ENCODE data around the gene TRIM28. TPM values are rescaled to one million over a fixed set of nuclear protein-coding genes. Genes with fewer than 3 reads are reported as not detected.
A peak's percentile ranks its signal among the peaks of the same experiment; 100 is the strongest.

Gene TRIM28
- total RNA-seq, 1 donor = 295 TPM

DNA sequence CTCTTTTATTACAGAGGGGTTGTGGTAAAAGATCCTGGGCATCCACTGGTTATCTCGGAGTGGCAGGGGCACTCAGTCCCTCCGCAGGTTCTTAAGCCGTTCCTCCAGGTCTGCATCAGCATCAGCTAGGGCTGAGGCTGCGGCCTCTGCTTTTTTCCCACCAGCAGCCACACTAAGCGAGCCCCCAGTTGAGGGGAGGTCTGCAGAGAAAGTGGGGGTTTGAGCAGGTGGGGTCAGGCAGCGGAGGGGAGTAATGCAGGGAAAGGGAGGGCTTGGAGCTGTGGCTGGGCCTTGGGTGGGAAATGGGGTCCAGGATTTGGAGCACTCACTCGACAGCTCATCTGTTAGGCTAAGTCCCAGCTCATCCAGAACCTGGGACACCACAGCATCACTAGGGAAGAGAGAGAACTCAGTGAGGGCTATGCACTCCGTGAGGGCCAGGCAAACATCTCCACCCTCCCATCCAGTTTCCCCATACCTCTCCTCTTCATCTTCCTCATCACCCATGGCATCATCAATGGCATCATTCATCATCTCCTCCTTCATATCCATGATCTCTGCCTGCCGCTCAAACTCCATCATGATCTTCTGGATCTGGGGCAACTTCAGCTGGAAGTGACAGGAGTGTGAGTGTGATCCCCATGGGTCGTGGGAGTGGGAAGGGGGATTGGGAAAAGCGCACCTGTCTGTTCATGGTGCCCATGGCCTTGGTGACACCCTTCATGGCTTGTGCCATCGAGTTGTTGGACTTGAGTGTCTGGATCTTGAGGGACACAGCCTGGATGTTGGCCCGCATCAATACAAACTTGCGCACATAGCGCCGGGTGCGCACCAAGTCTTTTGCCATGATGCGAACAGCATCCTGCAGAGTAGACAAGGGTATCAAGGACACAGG is 8.0 kb downstream of the TRIM28 start:
- H3K4me3 ChIP-seq (ENCODE audit: low read depth, low read length) = no peak overlapping the region
- no peak for DNase-seq (ENCODE audit: low read depth)
- TF ChIP-seq, protein P1, sequence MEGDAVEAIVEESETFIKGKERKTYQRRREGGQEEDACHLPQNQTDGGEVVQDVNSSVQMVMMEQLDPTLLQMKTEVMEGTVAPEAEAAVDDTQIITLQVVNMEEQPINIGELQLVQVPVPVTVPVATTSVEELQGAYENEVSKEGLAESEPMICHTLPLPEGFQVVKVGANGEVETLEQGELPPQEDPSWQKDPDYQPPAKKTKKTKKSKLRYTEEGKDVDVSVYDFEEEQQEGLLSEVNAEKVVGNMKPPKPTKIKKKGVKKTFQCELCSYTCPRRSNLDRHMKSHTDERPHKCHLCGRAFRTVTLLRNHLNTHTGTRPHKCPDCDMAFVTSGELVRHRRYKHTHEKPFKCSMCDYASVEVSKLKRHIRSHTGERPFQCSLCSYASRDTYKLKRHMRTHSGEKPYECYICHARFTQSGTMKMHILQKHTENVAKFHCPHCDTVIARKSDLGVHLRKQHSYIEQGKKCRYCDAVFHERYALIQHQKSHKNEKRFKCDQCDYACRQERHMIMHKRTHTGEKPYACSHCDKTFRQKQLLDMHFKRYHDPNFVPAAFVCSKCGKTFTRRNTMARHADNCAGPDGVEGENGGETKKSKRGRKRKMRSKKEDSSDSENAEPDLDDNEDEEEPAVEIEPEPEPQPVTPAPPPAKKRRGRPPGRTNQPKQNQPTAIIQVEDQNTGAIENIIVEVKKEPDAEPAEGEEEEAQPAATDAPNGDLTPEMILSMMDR (IDR thresholded peaks at IDR 0.05; ENCODE audit: insufficient read depth, low read depth, low read length) = no peak

DNA sequence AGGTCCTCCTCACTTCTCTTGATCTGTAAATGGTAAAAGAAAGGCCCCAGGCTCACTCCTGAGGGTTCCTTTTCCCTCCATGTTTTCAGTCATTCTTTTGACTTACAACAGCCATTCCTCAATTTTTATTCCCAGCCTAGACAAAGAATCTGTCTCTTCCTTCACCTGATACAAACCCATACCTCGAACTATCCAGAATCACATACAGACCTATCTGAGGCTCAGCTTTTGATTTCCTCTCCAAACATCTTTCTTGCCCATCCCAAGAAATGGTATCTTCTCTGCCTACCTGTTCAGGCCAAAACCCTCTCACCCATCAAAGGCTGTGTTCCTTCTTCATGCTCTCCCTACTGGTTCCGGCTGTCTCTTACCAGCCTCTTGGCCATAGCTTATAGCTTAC is 8.8 kb downstream of the TRIM28 start:
- TF ChIP-seq, protein P1 (IDR thresholded peaks at IDR 0.05; ENCODE audit: insufficient read depth, low read depth, low read length) = no peak
- no peak overlapping the region for H3K4me3 ChIP-seq (ENCODE audit: low read depth, low read length)
- no peak for DNase-seq (ENCODE audit: low read depth)

DNA sequence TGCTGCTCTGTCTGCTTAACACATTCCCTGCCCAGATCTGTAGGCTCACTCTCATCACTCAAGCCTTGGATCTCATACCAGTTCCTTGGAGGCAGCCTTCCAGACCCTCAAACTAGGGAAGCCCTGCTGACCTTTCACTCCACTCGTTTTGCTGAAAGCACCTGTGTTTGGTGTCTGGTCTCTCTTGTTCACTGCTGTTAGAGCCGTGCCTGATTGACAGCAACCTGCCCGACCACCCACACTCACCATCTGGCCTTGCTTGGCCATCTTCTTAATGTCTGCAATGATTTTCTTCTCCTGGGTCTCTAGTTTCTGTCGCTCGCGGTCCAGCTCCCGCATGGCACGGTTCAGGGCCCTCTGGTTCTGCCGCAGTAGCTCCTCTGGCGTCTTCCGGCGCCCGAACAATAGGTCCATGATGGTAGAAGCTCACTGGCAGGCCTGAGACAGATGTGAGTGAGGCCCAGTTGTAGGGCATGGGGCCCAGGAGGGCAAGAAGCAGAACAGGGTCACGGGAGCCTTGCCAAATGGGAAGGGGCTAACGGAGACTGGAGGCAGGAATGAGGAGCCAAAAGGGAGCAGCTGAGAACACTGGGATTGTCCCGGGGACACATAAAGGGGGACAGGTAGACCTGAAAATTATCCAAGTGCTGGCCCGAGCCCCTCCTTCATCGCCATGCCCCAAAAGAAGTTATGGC is 10.1 kb downstream of the TRIM28 start:
- H3K4me3 ChIP-seq (ENCODE audit: low read depth, low read length) = peak overlapping the region; percentile 88
- TF ChIP-seq, protein P1 (IDR thresholded peaks at IDR 0.05; ENCODE audit: insufficient read depth, low read depth, low read length) = no peak
- DNase-seq (ENCODE audit: low read depth) = no peak

DNA sequence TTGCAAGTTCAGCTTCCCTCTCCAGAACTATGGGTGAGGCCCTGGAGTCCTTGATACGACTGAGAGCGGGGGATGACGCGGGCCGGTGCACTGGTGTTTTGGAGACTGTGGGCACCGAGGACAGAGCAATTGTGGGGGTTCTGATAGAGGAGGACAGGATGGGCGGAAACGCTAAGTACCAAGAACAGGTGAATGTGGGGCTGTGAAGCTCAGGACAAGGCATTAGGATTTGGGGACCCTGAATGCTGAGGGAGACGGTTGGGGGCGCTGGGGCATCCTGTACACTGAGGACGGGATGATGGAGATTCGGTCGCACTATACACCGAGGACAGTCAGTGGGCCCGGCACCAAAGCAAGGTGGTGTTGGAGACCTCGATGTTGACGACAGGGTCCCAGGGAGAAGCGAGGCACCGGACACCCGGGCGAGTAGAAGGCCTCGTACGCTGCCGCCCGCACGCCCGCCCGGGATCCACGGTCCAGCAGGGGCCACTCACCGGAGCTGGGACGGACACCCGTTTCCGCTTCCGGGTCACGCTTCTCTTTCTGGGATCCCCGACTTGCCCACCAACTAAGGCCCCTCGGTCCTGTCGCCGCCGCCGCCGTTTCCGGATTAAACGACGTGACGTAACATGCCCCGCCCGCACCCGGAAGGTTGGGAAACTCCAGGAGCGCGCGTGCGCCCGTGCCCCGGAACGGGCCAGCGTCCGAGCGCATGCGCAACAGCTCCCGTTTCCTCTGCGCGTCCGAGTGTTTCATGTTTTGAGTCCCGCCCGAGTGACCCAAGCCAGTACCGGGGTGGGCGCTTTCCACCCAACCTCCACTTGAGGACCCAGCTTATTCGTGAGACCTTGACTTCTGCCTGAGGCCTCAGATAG is 10.9 kb downstream of the TRIM28 start, which contains the start of gene CHMP2A:
Gene CHMP2A, minus strand, starts transcription at position 612 of the 875 bp plus-strand sequence. CDS start 893 bp downstream, outside the sequence.
- TF ChIP-seq, protein P1 (IDR thresholded peaks at IDR 0.05; ENCODE audit: insufficient read depth, low read depth, low read length) = no peak
- DNase-seq (ENCODE audit: low read depth) = peak; percentile 98
- peak within 1 kb of the TSS; percentile 88 for H3K4me3 ChIP-seq (ENCODE audit: low read depth, low read length)

DNA sequence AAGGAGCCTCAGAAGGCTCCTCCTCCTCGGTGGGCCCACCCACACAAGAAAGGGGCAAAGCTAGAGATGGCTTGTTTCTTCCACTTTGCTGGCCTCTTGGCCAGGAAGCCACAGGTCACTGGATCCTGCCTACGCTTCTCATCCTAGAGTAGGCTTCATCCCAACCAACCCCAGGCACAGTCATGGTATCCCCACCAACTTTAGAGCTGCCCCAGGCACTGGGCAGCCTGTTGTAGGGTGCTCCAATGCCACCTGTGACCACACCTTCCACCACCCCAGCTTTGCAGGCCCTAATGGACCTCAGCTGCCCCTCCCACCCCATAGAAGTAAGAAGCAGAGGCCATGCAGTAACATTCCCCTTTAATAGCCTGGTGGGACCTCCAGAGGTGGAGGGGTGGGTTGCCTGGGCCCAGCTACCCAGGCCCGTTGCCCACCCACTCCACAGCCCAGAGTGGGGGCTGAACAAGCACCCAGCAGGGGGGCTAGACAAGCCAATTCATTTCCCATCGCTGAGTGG is 11.6 kb downstream of the TRIM28 start:
- TF ChIP-seq, protein P1 (IDR thresholded peaks at IDR 0.05; ENCODE audit: insufficient read depth, low read depth, low read length) = no peak
- DNase-seq (ENCODE audit: low read depth) = no peak
- peak overlapping the region; percentile 88 for H3K4me3 ChIP-seq (ENCODE audit: low read depth, low read length)
